Stimulated activated CD4-positive, alpha-beta T cell treated with anti-CD3 and anti-CD28 coated beads, Interleukin-4, amount 100 ng/mL, for 1 hour (primary cell): ENCODE measurements around the gene COL26A1.
A peak's percentile ranks its signal among the peaks of the same experiment; 100 is the strongest.
"Not testable (repeated sequence)": the region's sequence is repeated elsewhere in the genome, so short reads cannot be mapped to it uniquely, and the experiment has no call there.

Experiments
- DNase-seq: peaks from one replicate; pipeline ENCODE4 v3.0.0-alpha.2; 2020

Gene COL26A1

GRCh38 chr7:101402835-101403234 is 40.2 kb downstream of the COL26A1 start:
- no peak for DNase-seq

DNA sequence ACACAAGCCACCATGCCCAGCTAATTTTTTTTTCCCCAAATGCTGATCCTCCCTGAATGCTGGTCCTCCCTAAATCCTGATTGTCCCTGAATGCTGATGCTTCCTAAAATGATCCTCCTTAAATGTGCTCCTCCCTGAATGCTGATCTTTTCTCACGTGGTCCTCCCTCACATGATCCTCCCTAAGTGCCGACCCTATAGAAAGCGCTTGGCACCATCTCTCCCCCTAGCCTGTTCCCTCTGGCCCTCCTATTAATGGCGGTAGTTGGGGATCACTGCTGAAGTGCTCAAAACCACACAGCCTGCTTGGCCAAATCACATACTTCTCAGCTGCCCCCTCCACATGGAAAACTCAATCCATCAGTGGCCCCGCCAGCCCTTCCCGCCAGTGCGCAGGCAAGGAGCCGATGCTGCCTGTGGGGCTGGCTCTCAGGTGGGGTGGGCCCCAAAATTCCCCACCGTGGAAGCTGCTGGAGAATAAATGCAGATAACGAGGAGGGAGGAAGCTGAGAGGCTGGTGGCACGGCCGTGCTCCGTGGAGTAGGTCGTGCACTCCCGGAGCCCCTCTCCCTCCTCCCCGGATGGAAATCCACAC is 42.9 kb downstream of the COL26A1 start:
- no peak for DNase-seq

GRCh38 chr7:101410743-101411507 is 48.2 kb downstream of the COL26A1 start:
- peak; percentile 23 for DNase-seq

- DNase-seq = no peak
Measured at GRCh38 chr7:101411508-101411874, 48.8 kb downstream of the COL26A1 start.

- no peak for DNase-seq
Measured at GRCh38 chr7:101412976-101413375, 50.3 kb downstream of the COL26A1 start.

- DNase-seq = no peak
Measured at GRCh38 chr7:101418694-101419093, 56.0 kb downstream of the COL26A1 start.

GRCh38 chr7:101419831-101420230 is 57.2 kb downstream of the COL26A1 start:
- DNase-seq = no peak

GRCh38 chr7:101420436-101420835 is 57.8 kb downstream of the COL26A1 start:
- no peak for DNase-seq

DNA sequence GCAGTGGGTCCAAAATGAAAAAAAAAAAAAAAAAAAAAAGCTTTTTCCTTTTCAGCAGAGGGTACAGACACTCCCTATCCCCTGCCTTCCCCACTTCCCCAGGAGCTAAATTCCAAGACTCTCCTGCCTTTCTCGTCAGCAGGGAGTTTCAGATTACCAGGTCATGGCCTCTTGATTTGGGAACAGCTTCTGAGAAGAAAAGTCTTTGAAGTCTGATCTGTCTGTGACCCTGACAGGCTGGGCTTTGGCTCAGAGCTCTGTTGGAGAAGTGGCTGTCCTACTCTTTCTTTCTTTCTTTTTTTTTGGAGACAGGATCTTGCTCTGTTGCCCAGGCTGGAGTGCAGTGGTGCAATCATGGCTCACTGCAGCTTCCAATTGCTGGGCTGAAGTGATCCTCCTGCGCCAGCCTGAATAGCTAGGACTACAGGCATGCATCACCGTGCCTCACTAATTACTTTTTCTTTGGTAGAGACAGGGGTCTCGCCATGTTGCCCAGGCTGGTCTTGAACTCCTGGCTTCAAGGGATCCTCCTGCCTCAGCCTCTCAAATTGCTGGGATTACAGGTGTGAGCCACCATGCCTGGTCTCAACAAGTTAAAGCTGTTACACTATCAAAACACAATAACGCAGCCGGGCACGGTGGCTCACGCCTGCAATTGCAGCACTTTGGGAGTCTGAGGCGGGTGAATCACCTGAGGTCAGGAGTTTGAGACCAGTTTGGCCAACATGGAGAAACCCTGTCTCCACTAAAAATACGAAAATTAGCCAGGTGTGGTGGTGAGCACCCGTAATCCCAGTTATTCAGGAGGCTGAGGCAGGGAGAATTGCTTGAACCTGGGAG is 59.9 kb downstream of the COL26A1 start:
- no peak for DNase-seq

GRCh38 chr7:101426303-101427011 is 63.8 kb downstream of the COL26A1 start:
- DNase-seq = no peak

DNA sequence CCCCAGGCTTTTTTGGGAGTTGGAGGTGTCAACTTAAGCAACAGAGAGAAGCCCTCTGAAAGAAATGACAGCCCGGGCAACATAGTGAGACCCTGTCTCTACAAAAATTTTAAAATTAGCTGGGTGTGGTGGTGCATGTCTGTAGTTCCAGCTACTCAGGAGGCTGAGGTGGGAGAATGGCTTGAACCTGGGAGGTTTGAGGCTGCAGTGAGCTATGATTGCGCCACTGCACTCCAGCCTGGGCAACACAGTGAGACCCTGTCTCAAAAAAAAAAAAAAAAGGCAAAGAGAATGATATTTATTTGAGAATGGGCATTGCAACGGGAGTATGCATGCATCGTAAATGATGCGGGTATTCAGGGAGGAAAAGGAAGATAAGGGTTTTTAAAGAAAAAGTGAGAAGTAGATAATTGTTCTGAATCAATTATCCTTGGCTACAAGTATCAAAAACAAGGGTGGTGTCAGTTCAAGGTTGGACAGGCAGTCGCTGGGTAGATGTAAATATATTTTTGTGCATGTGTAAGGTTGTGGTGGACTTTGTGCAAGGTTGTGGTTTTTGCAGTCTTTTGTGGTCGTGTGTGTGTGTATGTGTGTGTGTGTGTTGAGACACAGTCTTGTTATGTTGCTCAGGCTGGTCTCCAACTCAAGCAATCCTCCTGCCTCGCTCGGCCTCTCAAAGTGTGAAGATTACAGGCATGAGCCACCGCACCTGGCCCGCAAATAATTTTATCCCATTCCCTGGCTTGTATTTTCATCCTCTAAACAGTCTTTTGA is 65.6 kb downstream of the COL26A1 start:
- no peak for DNase-seq

DNA sequence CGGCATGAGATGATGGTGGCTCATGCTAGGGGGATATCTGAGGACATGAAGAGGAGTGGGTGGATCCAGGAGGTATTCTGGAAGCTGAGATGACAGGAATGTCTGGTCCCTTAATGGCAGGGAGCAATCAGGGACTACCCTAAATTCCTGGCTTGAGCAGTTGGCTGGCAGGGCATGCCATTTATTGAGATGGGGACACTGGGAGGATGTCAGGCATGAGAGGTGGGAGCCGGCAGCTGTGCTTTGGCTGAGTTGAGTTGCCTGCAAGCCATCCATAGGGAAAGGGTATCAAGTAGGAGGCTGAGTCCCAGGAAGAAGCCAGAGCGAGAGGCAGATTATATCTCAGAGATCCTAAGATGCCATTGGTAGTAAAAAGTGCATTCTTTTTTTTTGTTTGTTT is 69.6 kb downstream of the COL26A1 start:
- no peak for DNase-seq

DNA sequence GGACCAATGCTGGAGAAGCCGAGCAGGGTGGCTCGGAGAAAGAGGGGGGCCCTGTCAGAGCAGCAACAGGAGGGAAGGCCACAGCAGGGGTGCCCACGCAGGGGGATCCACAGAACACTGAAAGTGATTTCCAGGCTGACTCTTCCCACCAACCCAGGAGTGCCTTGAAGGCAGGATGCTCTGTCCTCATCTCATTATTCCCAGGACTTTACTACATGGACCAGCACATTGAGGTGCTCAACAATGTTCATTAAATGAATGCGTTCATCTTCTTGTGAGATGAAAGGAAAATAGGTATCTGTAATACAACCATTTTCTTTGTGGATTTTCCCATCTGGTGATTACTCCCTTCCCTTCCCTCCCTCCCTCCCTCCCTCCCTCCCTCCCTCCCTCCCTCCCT is 71.0 kb downstream of the COL26A1 start:
- DNase-seq = no peak

- not testable (repeated sequence) for DNase-seq
Measured at GRCh38 chr7:101434155-101434554, 71.5 kb downstream of the COL26A1 start.

DNA sequence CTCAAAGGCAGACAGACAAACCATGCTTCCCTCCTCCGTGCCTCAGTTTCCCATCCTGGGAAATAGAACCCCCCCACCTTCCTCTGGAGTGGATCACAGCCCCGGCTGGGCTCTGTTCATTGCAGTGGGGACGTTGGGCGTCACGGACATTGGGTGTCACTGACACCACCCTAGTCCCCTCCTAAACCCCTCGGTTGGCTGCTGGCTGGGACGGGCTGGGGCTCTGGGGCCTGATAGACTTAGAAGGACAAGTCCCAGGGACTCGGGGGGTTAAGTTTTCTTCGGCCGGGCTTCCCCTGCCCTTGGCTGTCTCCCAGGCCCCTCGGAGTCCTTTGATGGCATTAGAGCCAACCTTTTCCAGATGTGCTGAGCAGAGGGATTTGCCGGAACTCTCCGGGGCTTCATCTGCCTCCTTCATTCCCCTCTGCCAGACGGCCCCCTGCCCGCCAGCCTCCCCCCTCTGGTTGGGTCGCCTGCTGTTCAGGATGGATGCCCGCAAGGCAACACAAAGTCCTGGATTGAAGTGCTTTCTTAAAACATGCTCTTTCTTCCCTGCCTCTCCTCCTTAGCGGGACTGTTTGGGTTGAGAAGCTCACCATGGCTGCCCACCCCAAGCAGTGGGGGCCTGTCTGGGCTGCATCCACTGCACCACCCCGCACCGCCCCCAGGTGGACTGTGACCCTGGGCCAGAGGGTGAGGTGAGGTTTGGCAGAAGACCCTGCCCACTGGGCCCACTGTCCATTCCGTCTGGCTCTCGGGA is 73.0 kb downstream of the COL26A1 start:
- DNase-seq = no peak

DNA sequence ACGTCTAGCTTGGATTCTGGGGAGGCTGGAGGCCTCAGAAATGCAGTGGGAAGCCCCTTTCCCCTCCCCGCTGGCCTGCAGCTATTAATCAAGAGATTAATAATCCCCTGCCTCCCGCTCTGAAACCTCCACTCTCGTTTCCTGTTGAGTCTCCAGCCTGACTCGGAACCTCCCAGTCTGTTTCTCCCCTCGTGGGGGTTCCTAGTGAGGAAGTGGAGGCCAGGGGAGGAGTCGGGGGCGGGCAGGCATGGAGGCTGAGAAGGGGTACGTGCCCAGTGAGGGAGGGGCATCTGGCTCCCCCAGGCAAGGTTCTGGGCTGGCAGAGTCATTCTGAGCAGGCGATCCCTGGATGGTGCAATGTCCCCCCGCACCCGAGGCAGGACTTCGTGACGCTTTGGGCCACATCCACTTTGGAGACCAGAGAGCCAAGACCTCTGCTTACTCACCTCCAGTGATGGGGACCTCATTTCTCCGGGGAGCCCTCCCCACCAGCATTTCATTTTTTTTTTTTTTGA is 73.6 kb downstream of the COL26A1 start:
- no peak for DNase-seq

GRCh38 chr7:101436857-101437576 is 74.3 kb downstream of the COL26A1 start:
- no peak for DNase-seq

DNA sequence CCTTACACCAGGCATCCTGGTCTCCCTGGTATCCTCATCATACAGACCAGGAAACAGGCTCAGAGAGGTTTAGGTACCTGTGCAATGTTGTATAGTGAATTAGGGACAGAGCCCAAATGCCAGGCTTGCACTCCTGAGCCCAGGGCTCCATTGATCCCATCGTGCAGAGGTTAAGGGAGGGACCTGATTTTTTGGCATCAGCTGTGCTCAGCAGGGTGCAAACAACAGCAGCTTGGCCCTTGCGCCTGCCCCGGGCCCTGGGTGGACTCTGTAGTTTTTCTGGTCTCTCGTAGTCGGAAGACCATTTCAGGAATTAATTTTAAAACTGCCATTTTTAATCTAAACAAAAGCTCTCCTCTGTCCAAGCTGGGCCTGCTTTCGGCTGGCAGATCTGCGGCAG is 79.2 kb downstream of the COL26A1 start:
- DNase-seq = no peak

GRCh38 chr7:101442426-101443070 is 79.9 kb downstream of the COL26A1 start:
- DNase-seq = no peak

DNA sequence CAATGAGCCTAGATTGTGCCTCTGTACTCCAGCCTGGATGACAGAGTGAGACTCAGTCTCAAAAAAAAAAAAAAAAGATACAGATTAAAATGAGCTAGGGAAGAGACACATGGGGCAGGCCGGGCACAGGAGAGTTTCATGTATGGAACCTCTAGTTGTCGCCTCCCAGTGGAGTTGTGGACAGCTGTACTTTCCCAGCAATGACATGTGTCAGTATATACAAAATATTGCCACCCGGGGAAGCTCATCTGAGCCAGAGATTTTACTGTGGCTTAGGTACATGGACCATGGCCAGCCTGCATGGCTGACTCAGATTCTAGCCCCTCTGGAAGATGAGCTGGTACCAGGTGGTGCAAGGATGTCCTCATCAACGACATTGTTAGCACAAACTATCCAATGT is 87.4 kb downstream of the COL26A1 start:
- DNase-seq = no peak
